ENCODE measurements around the gene UNC13C. TPM values are rescaled to one million over a fixed set of nuclear protein-coding genes. Genes with fewer than 3 reads are reported as not detected.

Gene UNC13C
- total RNA-seq, 4 donors from 2014 or later, result under 0.01 to 0.30 (median 0.21) TPM; not detected in 1

GRCh38 chr15:53985562-53985961 is 7.3 kb downstream of the UNC13C start:
- Histone ChIP-seq H3K27me3 (no peaks in the 10 kb centered on the region), H3K27ac (no peak overlapping the region), H3K4me1 (no peaks in the 10 kb centered on the region), H3K4me3 (no peak overlapping the region), H3K9me3 (no peaks in the 10 kb centered on the region), H3K36me3 (no peaks in the 10 kb centered on the region)
- 86% methylated on average over 4 of the region's 4 CpGs for WGBS, 2 donors
- no peak for TF ChIP-seq EP300 (IDR thresholded peaks at IDR 0.05)
- no peak for TF ChIP-seq CTCF (IDR thresholded peaks at IDR 0.05)
- no peak for TF ChIP-seq POLR2A (IDR thresholded peaks at IDR 0.05)
- no peak for DNase-seq (ENCODE audit: low spot score in 2 of 2)

DNA sequence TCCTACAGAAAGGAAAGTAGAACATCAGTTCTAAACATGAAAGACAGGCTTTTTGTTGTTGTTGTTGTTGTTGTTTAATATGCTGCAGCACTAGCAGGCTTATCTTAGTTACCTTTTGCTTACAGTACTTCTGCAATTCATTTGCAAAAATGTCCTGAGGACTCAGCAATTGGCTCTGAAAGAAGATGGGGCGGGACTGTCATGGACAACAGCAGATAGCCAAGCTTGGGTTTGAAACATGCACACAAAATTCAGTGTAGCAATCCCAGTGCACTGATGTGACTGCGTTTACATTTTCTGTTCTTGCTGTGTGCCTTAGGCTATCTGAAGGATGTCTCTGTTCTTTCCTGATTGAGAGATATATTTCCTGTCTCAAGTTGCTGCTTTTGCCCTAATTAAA is 9.2 kb downstream of the UNC13C start:
- H3K36me3 ChIP-seq, result no peaks in the 10 kb centered on the region
- no peak for DNase-seq (ENCODE audit: low spot score in 2 of 2)
- no peaks in the 10 kb centered on the region for H3K27me3 ChIP-seq
- H3K9me3 ChIP-seq, result peaks cover 0 to 5% (median 0%) of the 10 kb centered on the region in 4 donors
- no peak for TF ChIP-seq POLR2A (IDR thresholded peaks at IDR 0.05)
- TF ChIP-seq EP300 (IDR thresholded peaks at IDR 0.05), result no peak
- no peak for TF ChIP-seq CTCF (IDR thresholded peaks at IDR 0.05)
- H3K4me1 ChIP-seq, result no peaks in the 10 kb centered on the region
- no peak overlapping the region for H3K27ac ChIP-seq
- H3K4me3 ChIP-seq, result no peak overlapping the region
- WGBS, 2 donors, result 80 to 83% methylated on average over 2 of the region's 2 CpGs

DNA sequence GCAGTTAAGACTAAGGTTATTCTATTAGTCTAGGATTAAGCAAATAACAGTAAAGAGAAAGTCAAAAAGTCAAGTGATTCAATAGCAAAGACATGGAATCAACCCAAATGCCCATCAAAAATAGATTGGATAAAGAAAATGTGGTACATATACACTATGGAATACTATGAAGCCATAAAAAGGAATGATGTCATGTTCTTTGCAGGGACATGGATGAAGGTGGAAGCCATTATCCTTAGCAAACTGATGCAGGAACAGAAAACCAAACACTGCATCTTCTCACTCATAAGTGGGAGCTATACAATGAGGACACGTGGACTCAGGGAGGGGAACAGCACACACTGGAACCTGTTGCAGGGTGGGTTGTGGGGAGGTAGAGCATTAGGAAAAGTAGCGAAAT is 29.0 kb downstream of the UNC13C start:
- 96 to 100% methylated on average over 2 of the region's 2 CpGs for WGBS, 2 donors
- H3K9me3 ChIP-seq, result no peaks in the 10 kb centered on the region
- no peak overlapping the region for H3K27ac ChIP-seq

DNA sequence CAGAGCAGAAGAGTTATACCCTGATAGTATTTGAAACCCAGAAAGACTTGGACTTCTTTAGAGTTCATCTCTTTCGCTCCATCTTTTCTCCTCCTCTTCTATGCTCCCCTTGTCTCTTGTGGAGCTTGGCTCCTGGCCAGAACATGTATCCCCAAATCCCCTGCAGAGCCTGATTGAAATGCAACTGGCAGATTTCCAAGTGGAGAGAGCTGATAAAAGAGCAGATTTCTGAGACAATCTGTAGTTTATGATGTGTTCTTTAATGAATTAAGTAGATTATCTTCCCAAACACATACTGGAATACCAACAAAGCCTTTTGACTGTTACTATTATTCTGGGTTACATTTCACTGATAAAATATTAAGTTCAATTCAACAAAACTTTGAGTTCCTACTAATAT is 33.4 kb downstream of the UNC13C start:
- H3K4me1 ChIP-seq, result no peaks in the 10 kb centered on the region
- no peaks in the 10 kb centered on the region for H3K36me3 ChIP-seq
- WGBS, 2 donors, result 56 to 60% methylated on average over 1 of the region's 1 CpG
- no peak overlapping the region for H3K4me3 ChIP-seq
- DNase-seq (ENCODE audit: low spot score in 2 of 2), result no peak
- TF ChIP-seq POLR2A (IDR thresholded peaks at IDR 0.05) (no peak), EP300 (IDR thresholded peaks at IDR 0.05) (no peak), CTCF (IDR thresholded peaks at IDR 0.05) (no peak)
- no peaks in the 10 kb centered on the region for H3K9me3 ChIP-seq
- H3K27ac ChIP-seq, result no peak overlapping the region
- no peaks in the 10 kb centered on the region for H3K27me3 ChIP-seq

More for the DNA sequence above, 29.0 kb downstream of the UNC13C start:
- DNase-seq (ENCODE audit: low spot score in 2 of 2), result no peak
- no peaks in the 10 kb centered on the region for H3K4me1 ChIP-seq
- H3K27me3 ChIP-seq, result no peaks in the 10 kb centered on the region
- no peaks in the 10 kb centered on the region for H3K36me3 ChIP-seq
- no peak for TF ChIP-seq POLR2A (IDR thresholded peaks at IDR 0.05)
- TF ChIP-seq EP300 (IDR thresholded peaks at IDR 0.05), result no peak
- no peak for TF ChIP-seq CTCF (IDR thresholded peaks at IDR 0.05)
- H3K4me3 ChIP-seq, result no peak overlapping the region

GRCh38 chr15:54014067-54014655 is 35.9 kb downstream of the UNC13C start:
- Histone ChIP-seq H3K4me3 (no peak overlapping the region), H3K36me3 (no peaks in the 10 kb centered on the region), H3K4me1 (no peaks in the 10 kb centered on the region), H3K27ac (no peak overlapping the region), H3K27me3 (no peaks in the 10 kb centered on the region), H3K9me3 (no peaks in the 10 kb centered on the region)
- WGBS, 2 donors, result 70 to 71% methylated on average over 4 of the region's 4 CpGs
- no peak for DNase-seq (ENCODE audit: low spot score in 2 of 2)
- TF ChIP-seq CTCF (IDR thresholded peaks at IDR 0.05) (no peak), POLR2A (IDR thresholded peaks at IDR 0.05) (no peak), EP300 (IDR thresholded peaks at IDR 0.05) (no peak)

Data from tibial nerve (tissue), 4 donors.